ENCODE data around the gene APC2.

GRCh38 chr19:1401889-1402217, 48.1 kb upstream of the APC2 start:
- TF ChIP-seq POLR2A (IDR thresholded peaks at IDR 0.05) (no peak), CTCF (IDR thresholded peaks at IDR 0.05) (peak in 1 of 6 experiments; percentile 4)
